Gastrocnemius medialis (tissue), 4 donors: ENCODE data around the gene TMEM200B.

Experiments used
- POLR2A ChIP-seq, 2 donors: fragments of 450-650 bp; IDR thresholded peaks; one replicate each; pipeline ENCODE4 v1.6.1; 2017; ENCODE audit warnings: antibody characterized with exemption in 2 of 2, mild to moderate bottlenecking in 2 of 2, moderate library complexity in 2 of 2
- TF ChIP-seq, protein P1 (sequence below), 5 experiments: fragments of 450-650 bp in 3 of 5; fragments of 200-600 bp in 2 of 5; sonication (generic) in 2 of 5; IDR thresholded peaks in 4 of 5; conservative IDR thresholded peaks in 1 of 5; 1 replicate in 4 of 5; 2 replicates in 1 of 5; pipeline ENCODE4 v1.5.1; 2016 to 2019; ENCODE audit warnings: antibody characterized with exemption in 5 of 5, mild to moderate bottlenecking in 3 of 5, moderate library complexity in 3 of 5

GRCh38 chr1:29105822-29106221, 17.9 kb downstream of the TMEM200B start:
- no peak for TF ChIP-seq POLR2A (IDR thresholded peaks at IDR 0.05)
- TF ChIP-seq, protein P1, sequence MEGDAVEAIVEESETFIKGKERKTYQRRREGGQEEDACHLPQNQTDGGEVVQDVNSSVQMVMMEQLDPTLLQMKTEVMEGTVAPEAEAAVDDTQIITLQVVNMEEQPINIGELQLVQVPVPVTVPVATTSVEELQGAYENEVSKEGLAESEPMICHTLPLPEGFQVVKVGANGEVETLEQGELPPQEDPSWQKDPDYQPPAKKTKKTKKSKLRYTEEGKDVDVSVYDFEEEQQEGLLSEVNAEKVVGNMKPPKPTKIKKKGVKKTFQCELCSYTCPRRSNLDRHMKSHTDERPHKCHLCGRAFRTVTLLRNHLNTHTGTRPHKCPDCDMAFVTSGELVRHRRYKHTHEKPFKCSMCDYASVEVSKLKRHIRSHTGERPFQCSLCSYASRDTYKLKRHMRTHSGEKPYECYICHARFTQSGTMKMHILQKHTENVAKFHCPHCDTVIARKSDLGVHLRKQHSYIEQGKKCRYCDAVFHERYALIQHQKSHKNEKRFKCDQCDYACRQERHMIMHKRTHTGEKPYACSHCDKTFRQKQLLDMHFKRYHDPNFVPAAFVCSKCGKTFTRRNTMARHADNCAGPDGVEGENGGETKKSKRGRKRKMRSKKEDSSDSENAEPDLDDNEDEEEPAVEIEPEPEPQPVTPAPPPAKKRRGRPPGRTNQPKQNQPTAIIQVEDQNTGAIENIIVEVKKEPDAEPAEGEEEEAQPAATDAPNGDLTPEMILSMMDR (IDR thresholded peaks at IDR 0.05 in 4 of 5, conservative IDR thresholded peaks at IDR 0.05 in 1 of 5) = no peak
